ENCODE measurements around the gene PARD3. TPM values are rescaled to one million over a fixed set of nuclear protein-coding genes. Genes with fewer than 3 reads are reported as not detected.

PARD3 gene
- total RNA-seq, 1 experiment from 2014 or later, result 52.9 TPM

GRCh38 chr10:34584164-34584563 is 230.9 kb downstream of the PARD3 start:
- DNase-seq (ENCODE audit: low spot score), result no peak

DNA sequence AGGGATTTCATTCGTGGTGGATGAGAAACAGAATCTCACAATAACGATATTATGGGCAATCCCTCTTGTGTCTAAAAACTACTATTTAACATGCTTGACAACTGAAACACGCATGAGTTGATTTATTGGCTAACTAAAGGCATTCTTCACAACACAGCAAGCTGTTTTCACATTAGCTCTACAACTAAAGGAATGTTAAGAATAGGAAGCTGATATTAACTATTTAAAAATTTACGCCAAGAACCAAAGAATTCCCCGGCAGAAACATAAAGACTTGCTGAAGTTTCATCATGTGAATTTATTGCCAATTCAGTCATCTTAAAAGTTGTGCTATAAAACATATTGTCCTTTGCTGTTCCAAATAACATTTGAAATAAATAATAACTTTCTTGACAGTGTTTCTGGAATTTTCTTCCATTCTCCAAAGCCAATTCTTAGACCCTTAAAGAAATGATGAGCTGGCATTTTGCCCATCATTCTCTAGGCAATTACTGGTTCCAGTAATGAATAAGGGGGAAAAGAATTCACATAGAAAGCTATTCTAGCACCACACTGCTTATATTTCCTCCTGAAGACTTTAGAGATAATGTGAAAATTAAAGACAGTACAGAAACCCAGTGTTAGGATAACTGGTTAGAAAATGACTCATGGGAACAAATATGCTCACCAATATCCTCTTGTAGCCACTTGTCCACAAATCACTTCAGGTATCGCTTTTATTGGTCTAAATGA is 233.1 kb downstream of the PARD3 start:
- peak; percentile 89 for DNase-seq (ENCODE audit: low spot score)

DNA sequence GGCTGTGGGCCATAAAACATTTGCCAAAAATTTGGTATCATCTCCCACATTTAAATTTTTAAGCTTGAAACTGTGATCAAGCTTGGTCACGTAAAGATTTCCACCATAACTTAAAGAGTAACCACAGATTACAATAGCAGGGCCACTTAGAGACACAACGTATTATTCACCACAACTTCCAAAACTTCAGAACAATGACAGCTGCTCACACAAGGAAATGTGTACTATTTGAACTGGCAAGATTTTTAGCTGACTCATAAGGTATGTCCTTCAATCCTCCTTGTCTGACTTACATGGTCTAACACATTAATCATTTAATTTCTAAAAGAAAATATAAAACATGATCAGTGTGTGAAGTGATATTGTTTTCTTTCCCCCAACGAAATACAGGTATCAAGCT is 234.5 kb downstream of the PARD3 start:
- DNase-seq (ENCODE audit: low spot score), result peak; percentile 75

DNA sequence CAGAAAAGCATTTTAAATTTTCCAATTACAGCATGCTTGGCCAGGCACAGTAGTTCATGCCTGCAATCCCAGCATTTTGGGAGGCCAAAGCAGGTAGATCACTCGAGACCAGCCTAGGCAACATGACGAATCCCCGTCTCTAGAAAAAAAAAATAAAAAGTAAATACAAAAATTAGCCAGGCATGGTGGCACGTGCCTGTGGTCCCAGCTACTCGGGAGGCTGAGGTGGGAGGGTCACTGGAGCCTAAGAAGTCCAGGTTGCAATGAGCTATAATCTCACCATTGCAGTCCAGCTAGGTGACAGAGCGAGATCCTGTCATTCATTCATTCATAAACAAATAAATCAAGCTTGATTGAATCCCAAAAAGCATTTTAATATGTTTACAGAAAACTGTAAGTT is 234.9 kb downstream of the PARD3 start:
- DNase-seq (ENCODE audit: low spot score), result no peak

GRCh38 chr10:34578468-34578867 is 236.6 kb downstream of the PARD3 start:
- no peak for DNase-seq (ENCODE audit: low spot score)

DNA sequence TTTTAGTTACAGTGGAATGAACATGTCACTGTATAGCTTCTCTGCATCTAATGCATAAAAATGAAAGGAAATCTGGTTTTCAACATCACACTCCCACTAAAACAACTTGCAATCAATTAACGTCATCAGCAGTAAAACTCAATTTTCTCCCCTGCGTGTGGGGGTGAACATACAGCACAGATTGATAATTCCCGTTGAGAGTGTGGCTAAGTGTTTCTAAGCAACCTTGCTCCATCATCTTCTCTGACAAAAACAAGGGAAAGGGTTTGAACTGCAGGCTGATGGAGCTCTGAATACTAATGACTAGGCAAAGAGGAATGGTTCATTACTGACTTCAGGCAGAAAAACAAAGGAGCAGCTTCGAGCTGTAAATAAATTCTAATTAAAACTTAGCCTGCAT is 238.3 kb downstream of the PARD3 start:
- no peak for DNase-seq (ENCODE audit: low spot score)

DNA sequence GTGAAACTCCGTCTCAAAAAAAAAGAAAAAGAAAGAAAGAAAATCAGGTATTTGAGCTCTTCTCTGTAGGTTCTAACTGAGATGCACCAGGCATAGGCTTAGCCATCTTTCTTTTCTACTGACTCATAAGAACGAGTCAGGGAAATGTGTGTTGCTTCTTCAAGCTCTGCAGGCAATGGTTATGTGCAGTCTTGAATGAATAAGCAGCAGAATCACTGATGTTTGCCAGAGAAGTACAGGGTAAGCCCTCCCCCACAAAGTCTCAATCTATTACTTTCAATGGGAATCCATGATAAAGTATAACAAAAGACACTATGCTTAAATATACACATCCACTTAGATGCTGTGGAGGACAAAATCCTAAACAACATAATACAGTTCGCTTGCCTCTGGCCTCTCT is 239.2 kb downstream of the PARD3 start:
- DNase-seq (ENCODE audit: low spot score), result no peak

GRCh38 chr10:34574353-34574934 is 240.7 kb downstream of the PARD3 start:
- no peak for DNase-seq (ENCODE audit: low spot score)

- DNase-seq (ENCODE audit: low spot score), result no peak
Observed at GRCh38 chr10:34570887-34571286, 244.2 kb downstream of the PARD3 start.

- no peak for DNase-seq (ENCODE audit: low spot score)
Observed at GRCh38 chr10:34567659-34568253, 247.3 kb downstream of the PARD3 start.

DNA sequence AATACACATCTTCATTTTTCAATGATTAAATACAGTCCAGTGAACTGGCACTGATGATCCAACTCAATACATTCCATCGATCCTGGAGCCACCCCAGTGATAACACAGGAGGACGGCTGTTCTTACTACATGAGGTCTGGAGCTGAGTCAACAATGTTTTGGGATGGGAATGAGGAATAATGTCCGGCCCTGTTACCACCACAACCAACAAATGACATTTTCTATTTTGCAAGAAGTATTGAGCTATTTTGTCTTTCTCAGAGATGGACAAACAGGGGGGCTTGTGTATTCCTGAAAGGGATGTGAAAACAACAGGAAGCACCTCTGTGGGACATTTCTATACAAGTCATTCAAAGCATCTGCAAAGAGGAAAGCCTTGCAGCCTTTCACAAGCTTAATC is 249.2 kb downstream of the PARD3 start:
- DNase-seq (ENCODE audit: low spot score), result no peak

GRCh38 chr10:34558093-34558583 is 257.0 kb downstream of the PARD3 start:
- DNase-seq (ENCODE audit: low spot score), result no peak

- DNase-seq (ENCODE audit: low spot score), result no peak
Observed at GRCh38 chr10:34557173-34557572, 257.9 kb downstream of the PARD3 start.

DNA sequence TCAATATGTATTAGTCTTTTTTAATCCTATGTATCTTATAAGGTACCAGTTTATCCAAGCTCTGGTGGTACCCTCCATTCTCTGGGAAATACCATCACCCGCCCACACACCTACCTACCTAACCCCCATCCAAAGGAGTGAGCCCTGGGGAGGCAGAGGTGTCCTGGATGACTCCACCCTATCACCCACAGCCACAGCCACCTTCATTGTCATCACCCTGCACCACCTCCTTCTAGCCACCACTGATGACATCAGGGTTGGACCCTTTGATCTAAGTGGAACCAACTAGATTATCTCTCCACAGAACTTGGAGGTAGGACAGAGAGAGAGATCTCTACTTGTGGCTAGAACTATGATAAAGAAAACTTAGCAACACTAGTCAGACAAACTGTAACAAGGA is 259.4 kb downstream of the PARD3 start:
- no peak for DNase-seq (ENCODE audit: low spot score)

- no peak for DNase-seq (ENCODE audit: low spot score)
Observed at GRCh38 chr10:34553747-34554146, 261.3 kb downstream of the PARD3 start.

DNA sequence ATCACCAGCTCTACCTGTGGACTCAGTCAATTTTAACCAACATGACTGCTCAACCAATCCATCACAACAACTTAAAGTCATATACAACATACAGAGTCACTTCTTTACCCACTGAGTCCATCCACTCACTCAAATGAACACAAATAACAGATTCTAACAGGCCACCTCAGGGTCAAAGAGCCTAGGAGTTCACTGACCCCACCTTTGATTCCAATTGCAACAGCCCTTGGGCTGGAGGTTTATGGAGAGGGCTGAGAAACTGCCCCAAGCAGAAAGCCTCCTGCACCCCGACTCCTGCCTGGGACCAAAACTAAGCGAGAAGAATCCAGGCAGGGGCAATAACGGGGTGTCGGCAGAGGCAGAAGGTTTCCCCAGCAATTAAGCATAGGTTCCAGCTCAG is 263.8 kb downstream of the PARD3 start:
- no peak for DNase-seq (ENCODE audit: low spot score)

- no peak for DNase-seq (ENCODE audit: low spot score)
Observed at GRCh38 chr10:34549953-34550352, 265.1 kb downstream of the PARD3 start.

DNA sequence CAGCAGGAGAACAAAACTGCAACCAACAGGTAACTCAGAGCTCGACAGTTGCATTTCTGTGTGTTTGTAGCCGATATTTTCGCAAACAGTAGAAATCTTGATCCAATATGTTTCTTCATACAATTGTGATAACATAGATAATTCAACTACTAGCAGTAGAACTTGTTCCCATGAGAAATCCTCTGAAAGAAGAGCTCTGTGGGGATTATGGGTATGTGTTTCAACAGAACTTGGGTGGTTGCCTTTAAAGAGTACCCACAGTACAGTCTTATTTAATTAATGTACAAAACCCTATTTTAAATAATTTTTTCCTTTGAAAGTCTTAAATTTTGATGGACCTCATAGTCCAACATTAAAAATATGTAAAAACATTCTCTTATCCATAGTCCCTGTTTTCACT is 266.1 kb downstream of the PARD3 start:
- no peak for DNase-seq (ENCODE audit: low spot score)

DNA sequence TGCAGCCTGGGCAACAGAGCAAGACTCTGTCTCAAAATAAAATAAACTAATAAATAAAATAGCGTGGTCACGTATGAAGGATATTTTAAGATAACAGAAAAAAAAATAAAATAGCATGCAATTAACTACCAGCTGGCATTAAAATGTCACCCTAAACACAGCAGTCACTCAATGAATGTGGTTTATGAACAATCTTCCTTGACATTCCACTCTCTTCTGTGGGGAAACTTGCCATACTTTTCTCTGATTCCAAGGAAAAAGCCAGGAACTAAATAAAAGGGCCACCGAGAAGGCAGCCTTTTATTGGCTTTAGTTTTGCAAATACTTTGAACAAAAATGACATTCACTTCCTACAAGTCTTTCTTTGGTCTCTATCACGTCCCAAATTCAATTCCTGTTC is 266.6 kb downstream of the PARD3 start:
- no peak for DNase-seq (ENCODE audit: low spot score)

DNA sequence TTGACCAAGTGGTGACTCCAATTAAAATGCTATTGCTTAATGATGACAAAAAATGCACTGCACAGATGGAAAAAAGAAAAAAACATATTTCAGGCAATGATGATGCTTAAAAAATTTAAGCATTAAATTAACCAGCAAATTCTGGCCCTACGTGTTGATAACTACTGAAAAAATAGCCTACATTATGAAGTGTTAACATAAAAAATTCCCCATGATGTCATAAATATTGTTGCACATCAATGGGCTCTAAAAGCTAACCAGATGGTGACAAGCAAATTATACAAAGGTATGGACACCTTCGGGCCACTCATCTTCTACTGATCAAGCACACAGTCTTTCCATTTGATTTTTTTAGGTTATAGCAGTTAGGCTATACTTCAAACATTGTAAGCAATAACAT is 267.4 kb downstream of the PARD3 start:
- no peak for DNase-seq (ENCODE audit: low spot score)

- no peak for DNase-seq (ENCODE audit: low spot score)
Observed at GRCh38 chr10:34547291-34547690, 267.8 kb downstream of the PARD3 start.

GRCh38 chr10:34544400-34544799 is 270.7 kb downstream of the PARD3 start:
- no peak for DNase-seq (ENCODE audit: low spot score)

DNA sequence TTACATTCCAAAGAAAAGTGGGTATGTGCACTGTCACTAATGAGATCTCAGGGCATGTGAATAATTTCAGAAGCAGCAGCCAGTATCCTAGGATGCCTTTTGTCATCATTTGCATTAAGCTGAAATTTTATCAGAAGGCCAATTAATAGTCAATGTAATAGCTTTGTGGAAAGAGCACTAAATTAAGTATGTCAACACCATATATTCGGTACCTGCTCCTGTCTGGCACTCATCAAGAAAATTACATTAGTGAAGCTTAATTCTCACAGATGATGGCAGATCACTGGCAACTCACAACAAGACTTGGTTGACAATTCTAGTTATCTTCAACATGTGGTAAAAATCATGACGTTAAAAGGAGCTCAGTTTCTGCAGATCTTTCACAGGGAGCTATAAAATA is 271.4 kb downstream of the PARD3 start:
- DNase-seq (ENCODE audit: low spot score), result no peak

Data from A172 (cell line).